GM10266 (cell line): Measurements from ENCODE around the gene NEK11.
A peak's percentile ranks its signal among the peaks of the same experiment; 100 is the strongest.

Experiments used
- DNase-seq: peaks from one replicate; pipeline ENCODE4 v3.0.0; 2012; ENCODE audit errors: extremely low spot score
- TF ChIP-seq, protein P1 (sequence below): IDR thresholded peaks from 2 replicates; pipeline ENCODE4 v1.5.1; 2012; ENCODE audit warnings: mild to moderate bottlenecking, low read depth; ENCODE audit not compliant: control insufficient read depth, insufficient read depth; ENCODE audit errors: missing control alignments

The NEK11 gene

GRCh38 chr3:131020122-131020693, 6.5 kb upstream of the NEK11 start:
- DNase-seq = no peak
- TF ChIP-seq, protein P1, sequence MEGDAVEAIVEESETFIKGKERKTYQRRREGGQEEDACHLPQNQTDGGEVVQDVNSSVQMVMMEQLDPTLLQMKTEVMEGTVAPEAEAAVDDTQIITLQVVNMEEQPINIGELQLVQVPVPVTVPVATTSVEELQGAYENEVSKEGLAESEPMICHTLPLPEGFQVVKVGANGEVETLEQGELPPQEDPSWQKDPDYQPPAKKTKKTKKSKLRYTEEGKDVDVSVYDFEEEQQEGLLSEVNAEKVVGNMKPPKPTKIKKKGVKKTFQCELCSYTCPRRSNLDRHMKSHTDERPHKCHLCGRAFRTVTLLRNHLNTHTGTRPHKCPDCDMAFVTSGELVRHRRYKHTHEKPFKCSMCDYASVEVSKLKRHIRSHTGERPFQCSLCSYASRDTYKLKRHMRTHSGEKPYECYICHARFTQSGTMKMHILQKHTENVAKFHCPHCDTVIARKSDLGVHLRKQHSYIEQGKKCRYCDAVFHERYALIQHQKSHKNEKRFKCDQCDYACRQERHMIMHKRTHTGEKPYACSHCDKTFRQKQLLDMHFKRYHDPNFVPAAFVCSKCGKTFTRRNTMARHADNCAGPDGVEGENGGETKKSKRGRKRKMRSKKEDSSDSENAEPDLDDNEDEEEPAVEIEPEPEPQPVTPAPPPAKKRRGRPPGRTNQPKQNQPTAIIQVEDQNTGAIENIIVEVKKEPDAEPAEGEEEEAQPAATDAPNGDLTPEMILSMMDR = no peak

GRCh38 chr3:131025539-131025938, 1.1 kb upstream of the NEK11 start:
- TF ChIP-seq, protein P1 = no peak
- DNase-seq = no peak

DNA sequence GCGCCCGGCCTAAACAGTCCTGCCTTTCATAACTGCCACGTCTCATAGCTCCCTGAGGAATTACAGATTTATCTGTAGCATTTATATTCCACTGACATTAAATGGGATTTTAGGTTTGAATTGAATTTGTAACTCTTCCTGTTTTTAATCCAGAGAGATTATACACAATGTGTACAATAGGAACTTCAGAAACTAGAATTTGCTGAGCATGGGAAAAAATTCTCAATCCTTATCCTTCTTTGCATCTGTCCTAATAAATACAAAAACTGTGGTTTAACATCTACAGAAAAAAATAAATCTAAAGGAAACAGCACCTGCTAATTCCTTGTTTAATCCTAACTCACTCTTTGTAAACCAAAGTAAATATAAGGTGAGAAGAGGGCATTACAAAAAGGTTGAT, 2.2 kb downstream of the NEK11 start:
- TF ChIP-seq, protein P1 = no peak
- no peak for DNase-seq

DNA sequence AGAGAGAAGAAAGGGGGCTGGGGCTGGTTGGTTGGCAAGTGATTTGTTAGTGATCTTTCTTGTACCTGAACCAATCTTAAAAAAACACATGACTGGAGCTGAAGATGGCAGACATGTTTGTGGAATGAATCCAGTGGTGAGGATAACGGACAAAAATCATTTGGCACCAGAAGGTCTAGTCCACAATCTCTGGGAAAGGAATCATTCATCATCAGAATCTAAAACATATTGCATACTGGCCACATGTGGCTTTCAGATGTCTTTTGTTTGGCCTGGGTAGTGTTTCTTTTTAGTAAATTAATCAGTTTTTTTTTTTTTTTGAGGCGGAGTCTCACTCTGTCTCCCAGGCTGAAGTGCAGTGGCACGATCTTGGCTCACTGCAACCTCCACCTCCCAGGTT, 5.0 kb downstream of the NEK11 start:
- TF ChIP-seq, protein P1 = no peak
- no peak for DNase-seq

- TF ChIP-seq, protein P1 = peak; percentile 54
- peak; percentile 32 for DNase-seq
Measured at GRCh38 chr3:131033480-131034080, 6.9 kb downstream of the NEK11 start.

DNA sequence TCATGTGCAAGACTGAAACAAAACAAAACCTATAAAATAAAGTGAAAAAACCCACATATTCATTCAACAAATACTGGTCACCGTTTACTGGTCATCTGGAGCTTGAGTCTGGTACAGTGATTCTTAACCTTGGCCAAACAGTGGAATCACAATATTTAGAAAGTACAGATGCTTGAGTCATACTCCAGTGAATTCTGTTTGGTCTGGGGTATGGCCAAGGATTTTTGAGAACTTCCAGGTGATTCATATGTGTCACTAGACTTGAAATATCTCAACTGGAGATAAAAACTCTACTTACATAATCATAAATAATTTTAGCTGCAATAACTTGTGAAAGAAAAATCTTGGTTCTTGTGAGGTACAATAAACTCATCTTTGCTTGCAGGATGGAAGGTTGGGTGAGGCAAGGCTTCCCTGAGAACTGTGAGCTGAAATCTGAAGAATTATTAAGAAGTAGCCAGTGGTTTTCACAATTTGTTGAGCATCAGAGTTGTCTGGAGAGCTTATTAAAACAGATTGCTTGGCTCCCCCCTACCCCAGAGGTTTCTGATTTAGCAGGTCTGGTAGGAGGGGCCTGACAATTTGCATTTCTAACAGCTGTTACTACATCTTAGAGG, 9.6 kb downstream of the NEK11 start:
- TF ChIP-seq, protein P1 = no peak
- DNase-seq = no peak

DNA sequence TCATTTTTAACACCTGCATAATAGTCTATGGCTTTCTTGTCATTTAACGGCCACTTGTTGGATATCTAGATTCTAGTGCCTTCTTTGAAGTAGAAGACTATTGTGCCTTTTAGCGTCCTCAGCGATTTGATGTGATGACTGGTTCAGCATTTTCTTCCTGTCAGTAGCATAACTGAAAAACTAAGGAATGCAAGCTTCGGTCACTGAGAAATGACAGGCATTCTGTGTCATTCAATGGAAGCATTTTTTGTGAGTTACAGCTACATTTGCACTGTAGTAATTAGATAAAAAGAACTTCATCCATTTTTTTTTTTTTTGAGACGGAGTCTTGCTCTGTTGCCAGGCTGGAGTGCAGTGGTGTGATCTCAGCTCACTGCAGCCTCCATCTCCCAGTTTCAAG, 10.3 kb downstream of the NEK11 start:
- TF ChIP-seq, protein P1 = no peak
- DNase-seq = no peak
